Measurements from ENCODE around the gene SLC25A26.
A peak's percentile ranks its signal among the peaks of the same experiment; 100 is the strongest.
"Not testable (repeated sequence)": the region's sequence is repeated elsewhere in the genome, so short reads cannot be mapped to it uniquely, and the experiment has no call there.

The SLC25A26 gene

GRCh38 chr3:66220602-66221377 lies at the start of gene SLC25A26:
Gene SLC25A26, plus strand, starts transcription at chr3:66221001. Its CDS starts 94 bp downstream, at chr3:66221095.
- DNase-seq, result peak; percentile 85 to 89

- no peak for DNase-seq
These were observed 48.4 kb upstream of the SLC25A26 start for GRCh38 chr3:66172394-66172793.

- no peak for DNase-seq
These were observed 43.8 kb upstream of the SLC25A26 start for GRCh38 chr3:66177026-66177425.

GRCh38 chr3:66178206-66178605 lies 42.6 kb upstream of the SLC25A26 start:
- DNase-seq, result no peak

- no peak for DNase-seq
These were observed 41.0 kb upstream of the SLC25A26 start for GRCh38 chr3:66179793-66180192.

GRCh38 chr3:66181764-66182163 lies 39.0 kb upstream of the SLC25A26 start:
- no peak for DNase-seq

- no peak for DNase-seq
These were observed 38.6 kb upstream of the SLC25A26 start for GRCh38 chr3:66182246-66182645.

GRCh38 chr3:66186545-66186944 lies 34.3 kb upstream of the SLC25A26 start:
- DNase-seq, result no peak

GRCh38 chr3:66195347-66195783 lies 25.4 kb upstream of the SLC25A26 start:
- DNase-seq, result peak; percentile 79 to 88

GRCh38 chr3:66196633-66197032 lies 24.2 kb upstream of the SLC25A26 start:
- DNase-seq, result no peak

- DNase-seq, result no peak
These were observed 22.2 kb upstream of the SLC25A26 start for GRCh38 chr3:66198437-66199088.

GRCh38 chr3:66199089-66199473 lies 21.7 kb upstream of the SLC25A26 start:
- DNase-seq, result no peak

- DNase-seq, result no peak
These were observed 20.7 kb upstream of the SLC25A26 start for GRCh38 chr3:66200147-66200546.

- no peak for DNase-seq
These were observed 20.0 kb upstream of the SLC25A26 start for GRCh38 chr3:66200786-66201185.

GRCh38 chr3:66203275-66203674 lies 17.5 kb upstream of the SLC25A26 start:
- no peak for DNase-seq

- no peak for DNase-seq
These were observed 14.0 kb upstream of the SLC25A26 start for GRCh38 chr3:66206806-66207205.

- DNase-seq, result no peak
These were observed 12.6 kb upstream of the SLC25A26 start for GRCh38 chr3:66208189-66208588.

GRCh38 chr3:66210687-66211295 lies 10.0 kb upstream of the SLC25A26 start:
- no peak for DNase-seq

- no peak for DNase-seq
These were observed 9.0 kb upstream of the SLC25A26 start for GRCh38 chr3:66211779-66212178.

GRCh38 chr3:66215106-66215505 lies 5.7 kb upstream of the SLC25A26 start:
- DNase-seq, result no peak

GRCh38 chr3:66220066-66220465 lies 735 bp upstream of the SLC25A26 start:
- DNase-seq, result no peak

GRCh38 chr3:66224220-66224619 lies 3.4 kb downstream of the SLC25A26 start:
- DNase-seq, result no peak

- not testable (repeated sequence) for DNase-seq
These were observed 5.3 kb downstream of the SLC25A26 start for GRCh38 chr3:66226093-66226492.

GRCh38 chr3:66227051-66227450 lies 6.2 kb downstream of the SLC25A26 start:
- DNase-seq, result no peak

Data from NCI-H2081 (cell line).